Neuronal stem cell (in vitro differentiated cells): ENCODE measurements around the gene EPB41.
A peak's percentile ranks its signal among the peaks of the same experiment; 100 is the strongest.
"Not testable (repeated sequence)": the region's sequence is repeated elsewhere in the genome, so short reads cannot be mapped to it uniquely, and the experiment has no call there.

Experiments used
- DNase-seq: peaks from one replicate; pipeline ENCODE4 v3.0.0-alpha.2; 2013; ENCODE audit warnings: low spot score
- H2AFZ ChIP-seq: one replicate; pipeline ENCODE4 v1.6.1; 2013; ENCODE audit warnings: mild to moderate bottlenecking, low read length, inconsistent platforms
- H2AK5ac ChIP-seq: 2 replicates; pipeline ENCODE4 v1.6.1; 2013; ENCODE audit warnings: low read depth, mild to moderate bottlenecking, inconsistent platforms, low read length, moderate library complexity, mixed read lengths
- H2BK120ac ChIP-seq: 2 replicates; pipeline ENCODE4 v1.6.1; 2013; ENCODE audit warnings: low read depth, mild to moderate bottlenecking, inconsistent platforms, low read length, moderate library complexity, mixed read lengths
- H2BK12ac ChIP-seq: one replicate; pipeline ENCODE4 v1.6.1; 2013; ENCODE audit warnings: low read length, inconsistent platforms
- H2BK15ac ChIP-seq: 2 replicates; pipeline ENCODE4 v1.6.1; 2013; ENCODE audit warnings: mild to moderate bottlenecking, low read length, inconsistent platforms, mixed read lengths
- H2BK5ac ChIP-seq: one replicate; pipeline ENCODE4 v1.6.1; 2013; ENCODE audit warnings: inconsistent platforms, mild to moderate bottlenecking, low read length, moderate library complexity
- H3K14ac ChIP-seq: one replicate; pipeline ENCODE4 v1.6.1; 2013; ENCODE audit warnings: low read length, inconsistent platforms
- H3K18ac ChIP-seq: 2 replicates; pipeline ENCODE4 v1.6.1; 2013; ENCODE audit warnings: low read length, inconsistent platforms
- H3K23ac ChIP-seq: 2 replicates; pipeline ENCODE4 v1.6.1; 2013; ENCODE audit warnings: low read depth, mild to moderate bottlenecking, mixed read lengths, low read length, inconsistent platforms; ENCODE audit not compliant: poor library complexity
- H3K27ac ChIP-seq: replicated peaks from 3 replicates; pipeline ENCODE4 v1.5.1; 2013; ENCODE audit warnings: low read length, inconsistent platforms
- H3K27me3 ChIP-seq, 3 experiments: 2 replicates each; pipeline ENCODE4 v1.6.1; 2013; ENCODE audit warnings: low read length in 3 of 3, mild to moderate bottlenecking in 2 of 3, inconsistent platforms in 1 of 3, low read depth in 1 of 3, mixed read lengths in 1 of 3, moderate library complexity in 1 of 3; ENCODE audit not compliant: control insufficient read depth in 3 of 3, insufficient read depth in 3 of 3
- H3K36me3 ChIP-seq, 2 donors: replicated peaks in 1 of 2; 2 replicates each; pipeline ENCODE4 v1.6.1; 2013; ENCODE audit warnings: low read length in 2 of 2; ENCODE audit not compliant: control insufficient read depth in 2 of 2, insufficient read depth in 2 of 2
- H3K4ac ChIP-seq: 2 replicates; pipeline ENCODE4 v1.6.1; 2013; ENCODE audit warnings: inconsistent platforms, mild to moderate bottlenecking, low read length, moderate library complexity
- H3K4me1 ChIP-seq, 2 donors: 1 replicate in 1 of 2; 2 replicates in 1 of 2; pipeline ENCODE4 v1.6.1; 2013; ENCODE audit warnings: low read length in 2 of 2, low read depth in 1 of 2; ENCODE audit not compliant: control insufficient read depth in 2 of 2, insufficient read depth in 1 of 2
- H3K4me2 ChIP-seq: one replicate; pipeline ENCODE4 v1.6.1; 2013; ENCODE audit warnings: mild to moderate bottlenecking, low read length, inconsistent platforms; ENCODE audit not compliant: insufficient read depth, poor library complexity, severe bottlenecking
- H3K4me3 ChIP-seq, 2 donors: 2 replicates each; pipeline ENCODE4 v1.5.1; 2013; ENCODE audit warnings: low read length in 2 of 2, mild to moderate bottlenecking in 2 of 2, inconsistent platforms in 1 of 2, moderate library complexity in 1 of 2
- H3K79me1 ChIP-seq: one replicate; pipeline ENCODE4 v1.6.1; 2013; ENCODE audit warnings: low read depth, mild to moderate bottlenecking, inconsistent platforms, low read length, moderate library complexity
- H3K9ac ChIP-seq: one replicate; pipeline ENCODE4 v1.6.1; 2013; ENCODE audit warnings: mild to moderate bottlenecking, low read depth, low read length, inconsistent platforms; ENCODE audit not compliant: poor library complexity
- H3K9me3 ChIP-seq, 2 donors: replicated peaks in 1 of 2; 2 replicates each; pipeline versions ENCODE3 to v1.6.1; 2013; ENCODE audit warnings: low read length in 2 of 2, mild to moderate bottlenecking in 2 of 2, inconsistent platforms in 1 of 2, low read depth in 1 of 2, mixed read lengths in 1 of 2, moderate library complexity in 1 of 2; ENCODE audit not compliant: control insufficient read depth in 2 of 2, insufficient read depth in 1 of 2
- H4K8ac ChIP-seq: one replicate; pipeline ENCODE4 v1.6.1; 2013; ENCODE audit warnings: low read depth, mild to moderate bottlenecking, inconsistent platforms, low read length, moderate library complexity
- H4K91ac ChIP-seq: one replicate; pipeline ENCODE4 v1.6.1; 2013; ENCODE audit warnings: low read length, low read depth, mild to moderate bottlenecking, inconsistent platforms; ENCODE audit not compliant: poor library complexity
- WGBS, 2 donors: extraction: QIAGEN DNeasy Blood & Tissue Kit; methylation state at CpG; one replicate each; pipeline ENCODE4 v1.1.7; 2013; ENCODE audit warnings: missing lambda C conversion rate in 2 of 2, mixed read lengths in 1 of 2; ENCODE audit not compliant: insufficient read length in 2 of 2, insufficient replicate concordance in 1 of 2; ENCODE audit errors: extremely low coverage in 2 of 2; 5-methylcytosine and 5-hydroxymethylcytosine counted together

Gene EPB41

GRCh38 chr1:28954126-28954726, 39.9 kb downstream of the EPB41 start:
- Histone ChIP-seq H3K27me3 (no peaks in the 10 kb centered on the region), H3K4me1 (peaks cover 0 to 2% of the 10 kb centered on the region in 2 donors), H3K79me1 (peaks cover 2% of the 10 kb centered on the region), H3K9me3 (no peaks in the 10 kb centered on the region), H4K8ac (no peak overlapping the region), H2BK15ac (no peak overlapping the region), H3K14ac (no peak overlapping the region), H3K18ac (no peak overlapping the region), H3K4me2 (no peak overlapping the region), H3K36me3 (no peaks in the 10 kb centered on the region), H3K23ac (no peak overlapping the region), H3K9ac (no peak overlapping the region), H2AFZ (no peak overlapping the region), H3K27ac (no peak overlapping the region), H2AK5ac (no peak overlapping the region), H2BK12ac (no peak overlapping the region), H3K4me3 (no peak overlapping the region), H2BK5ac (no peak overlapping the region), H3K4ac (no peak overlapping the region), H2BK120ac (no peak overlapping the region), H4K91ac (no peak overlapping the region)
- DNase-seq: no peak
- no CpG with 5 or more reads among the region's 2 CpGs for WGBS, 2 donors

- Histone ChIP-seq H3K23ac (no peak overlapping the region), H4K91ac (no peak overlapping the region), H3K4me2 (no peak overlapping the region), H4K8ac (no peak overlapping the region), H3K79me1 (peaks cover 2% of the 10 kb centered on the region), H2BK5ac (no peak overlapping the region), H2AFZ (no peak overlapping the region), H3K9me3 (no peaks in the 10 kb centered on the region), H2BK15ac (no peak overlapping the region), H3K14ac (no peak overlapping the region), H3K36me3 (no peaks in the 10 kb centered on the region), H3K4me1 (peaks cover 0 to 2% of the 10 kb centered on the region in 2 donors), H3K9ac (no peak overlapping the region), H3K27ac (no peak overlapping the region), H3K27me3 (no peaks in the 10 kb centered on the region), H2BK12ac (no peak overlapping the region), H3K4ac (no peak overlapping the region), H3K18ac (no peak overlapping the region), H2AK5ac (no peak overlapping the region), H2BK120ac (no peak overlapping the region), H3K4me3 (no peak overlapping the region)
- peak; percentile 8 for DNase-seq
- no CpG with 5 or more reads among the region's 2 CpGs for WGBS, 2 donors
Observed at GRCh38 chr1:28956038-28956464, 41.7 kb downstream of the EPB41 start.

GRCh38 chr1:28962114-28962831, 47.9 kb downstream of the EPB41 start:
- H3K27me3 ChIP-seq, H2BK5ac ChIP-seq, H3K9ac ChIP-seq, H2BK15ac ChIP-seq, H3K9me3 ChIP-seq, H2AK5ac ChIP-seq, H3K14ac ChIP-seq, H4K8ac ChIP-seq, H2BK12ac ChIP-seq, H4K91ac ChIP-seq, H2AFZ ChIP-seq, H3K79me1 ChIP-seq, H3K4me1 ChIP-seq, DNase-seq, H3K27ac ChIP-seq, H2BK120ac ChIP-seq, H3K4me2 ChIP-seq, H3K4ac ChIP-seq, H3K4me3 ChIP-seq, H3K23ac ChIP-seq, H3K18ac ChIP-seq, H3K36me3 ChIP-seq: not testable (repeated sequence)
- no CpG with 5 or more reads among the region's 13 CpGs for WGBS, 2 donors

- Histone ChIP-seq H2BK5ac (no peak overlapping the region), H3K9me3 (no peaks in the 10 kb centered on the region), H3K4ac (no peak overlapping the region), H3K27ac (no peak overlapping the region), H2AK5ac (no peak overlapping the region), H3K4me3 (no peak overlapping the region), H2AFZ (no peak overlapping the region), H2BK12ac (no peak overlapping the region), H4K8ac (no peak overlapping the region), H3K79me1 (peaks cover 2% of the 10 kb centered on the region), H3K18ac (no peak overlapping the region), H2BK120ac (no peak overlapping the region), H4K91ac (no peak overlapping the region), H3K4me1 (no peaks in the 10 kb centered on the region), H2BK15ac (no peak overlapping the region), H3K27me3 (no peaks in the 10 kb centered on the region), H3K23ac (no peak overlapping the region), H3K4me2 (no peak overlapping the region), H3K9ac (no peak overlapping the region), H3K36me3 (no peaks in the 10 kb centered on the region), H3K14ac (no peak overlapping the region)
- no peak for DNase-seq
- no CpG with 5 or more reads among the region's 1 CpG for WGBS, 2 donors
Observed at GRCh38 chr1:28965271-28965870, 51.0 kb downstream of the EPB41 start.
